ENCODE measurements around the gene TNNC2. TPM values are rescaled to one million over a fixed set of nuclear protein-coding genes. Genes with fewer than 3 reads are reported as not detected.

The TNNC2 gene
- total and polyA plus RNA-seq, 2 of the 8 experiments (the other 6 are each of a cell fraction or from before 2014, with no cell fraction given), result 5.7 to 7.6 TPM

- no peak overlapping the region for H2BK20ac ChIP-seq (ENCODE audit: low read length)
- H3K23ac ChIP-seq (ENCODE audit: insufficient read length), result no peak overlapping the region
- H3K9ac ChIP-seq (replicated peaks in 1 of 4; ENCODE audit: extremely low read depth in 1 of 4, low read depth in 3 of 4, low read length in 3 of 4), result peak overlapping the region in 2 of 4 experiments; percentile 64 to 70; a peak in 4 of 7 replicates
- ChIA-PET POLR2A (ENCODE audit: partially characterized antibody) (interaction anchor here (0.7 to 1.3 kb wide), 7 partner anchors 14 to 342 kb away, joined by 3 to 4 read pairs (median 3); partner anchors contain the start of gene PCIF1), CTCF (ENCODE audit: partially characterized antibody) (interaction anchor here (0.6 to 1.9 kb wide), 5 partner anchors 15 to 415 kb away, joined by 3 to 4 read pairs (median 3); no protein-coding TSS in a partner anchor)
- peaks cover 0 to 2% of the 10 kb centered on the region in 2 experiments for H4K20me1 ChIP-seq (replicated peaks in 1 of 2; ENCODE audit: control insufficient read depth in 1 of 2, insufficient read depth in 2 of 2, low read length in 2 of 2)
- no peak overlapping the region for H3K14ac ChIP-seq (ENCODE audit: insufficient read length)
- no peak overlapping the region for H3K4ac ChIP-seq (replicated peaks; ENCODE audit: insufficient read length, low read depth, low read length)
- H2BK5ac ChIP-seq (ENCODE audit: low read depth, low read length), result peak overlapping the region; percentile 35; the same call in 1 of the 2 replicates
- H3K27ac ChIP-seq (ENCODE audit: low read depth, low read length), result peak overlapping the region; percentile 53; the same call in 1 of the 2 replicates
- no peaks in the 10 kb centered on the region for H3K9me3 ChIP-seq (ENCODE audit: insufficient read depth in 2 of 2, low read depth in 1 of 2, low read length in 1 of 2)
- H4K91ac ChIP-seq (replicated peaks; ENCODE audit: insufficient read length, low read length), result no peak overlapping the region
- DNase-seq (ENCODE audit: low read depth in 1 of 2, low spot score in 2 of 2) (no peak), FAIRE-seq (no peak)
- H3K27me3 ChIP-seq (replicated peaks in 1 of 4; ENCODE audit: control insufficient read depth in 3 of 4, extremely low read depth in 1 of 4, insufficient read depth in 3 of 4, low read length in 3 of 4), result no peaks in the 10 kb centered on the region
- peak overlapping the region; percentile 89 for H4K8ac ChIP-seq (ENCODE audit: extremely low read depth, insufficient read depth, low read length)
- no peak overlapping the region for H3K56ac ChIP-seq (replicated peaks; ENCODE audit: insufficient read length, low read depth, low read length)
- H2AFZ ChIP-seq (ENCODE audit: low read length), result no peak overlapping the region
- no peak overlapping the region for H2AK5ac ChIP-seq (ENCODE audit: low read depth, low read length)
- H2BK12ac ChIP-seq (ENCODE audit: low read depth, low read length), result no peak overlapping the region
- H3K23me2 ChIP-seq (ENCODE audit: low read depth, low read length), result peaks cover 5% of the 10 kb centered on the region; the same call in 1 of the 2 replicates
- H3K4me3 ChIP-seq (ENCODE audit: extremely low read depth in 1 of 4, insufficient read depth in 2 of 4, low read depth in 3 of 4, low read length in 4 of 4), result peak overlapping the region; percentile 84 to 98 (median 92)
- peaks cover 0 to 5% of the 10 kb centered on the region in 2 experiments; a peak in 1 of 4 replicates for H3K79me2 ChIP-seq (ENCODE audit: control insufficient read depth in 1 of 2, insufficient read depth in 2 of 2, low read length in 2 of 2)
- TF ChIP-seq SAP30 (IDR thresholded peaks at IDR 0.05; ENCODE audit: insufficient read depth, insufficient replicate concordance, low read length) (peak; percentile 33), POLR2AphosphoS5 (IDR thresholded peaks at IDR 0.05; ENCODE audit: low read depth, low read length) (no peak)
- peaks cover 5 to 27% (median 14%) of the 10 kb centered on the region in 4 experiments; a peak in 7 of 8 replicates for H3K36me3 ChIP-seq (ENCODE audit: control insufficient read depth in 2 of 4, insufficient read depth in 4 of 4, low read length in 3 of 4)
- H3K18ac ChIP-seq (ENCODE audit: extremely low read depth, low read length), result no peak overlapping the region
- peaks cover 8% of the 10 kb centered on the region for H3K79me1 ChIP-seq (ENCODE audit: low read depth, low read length)
- H4K5ac ChIP-seq (ENCODE audit: insufficient read length, low read depth, low read length), result no peak overlapping the region
- H3K4me1 ChIP-seq (replicated peaks in 1 of 4; ENCODE audit: control insufficient read depth in 3 of 4, insufficient read depth in 4 of 4, low read length in 3 of 4), result peaks cover 0 to 3% (median under 1%) of the 10 kb centered on the region in 4 experiments; a peak in 4 of 7 replicates
- no peak overlapping the region for H2BK120ac ChIP-seq (replicated peaks; ENCODE audit: low read depth, low read length)
- 58% methylated on average over 19 of the region's 19 CpGs; no CpG with 5 or more reads in 1 of the 2 experiments for WGBS, 2 experiments (ENCODE audit: extremely low coverage in 1 of 2, insufficient coverage in 1 of 2, insufficient read length in 1 of 2, insufficient replicate concordance in 2 of 2, low coverage in 1 of 2, low lambda C conversion rate in 2 of 2, missing lambda C conversion rate in 1 of 2)
- H3K4me2 ChIP-seq (ENCODE audit: insufficient read depth in 1 of 2, low read depth in 2 of 2, low read length in 2 of 2), result peak overlapping the region; percentile 84 to 98
- no peak overlapping the region for H2BK15ac ChIP-seq (ENCODE audit: low read length)
Observed at GRCh38 chr20:45792317-45793118, 34.6 kb downstream of the TNNC2 start.

All from H1 (cell line).